B cell (primary cell): ENCODE data around the gene DIS3L2. TPM values are rescaled to one million over a fixed set of nuclear protein-coding genes. Genes with fewer than 3 reads are reported as not detected.

Experiments
- ATAC-seq: fragments of 200-7000 bp; cut with Tn5 transposase; one replicate; pipeline ENCODE4 v1.10.0; 2021; ENCODE audit warnings: low read depth, mild to moderate bottlenecking, moderate number of reproducible peaks, moderate library complexity
- CTCF ChIA-PET: fragments of 350-600 bp; sonication (Branson Sonifier 250); formaldehyde crosslinking; loops from one replicate; lab custom pipeline; 2021; ENCODE audit warnings: antibody characterized with exemption, inconsistent platforms; lab: Charles Lee
- POLR2A ChIA-PET: fragments of 350-600 bp; sonication (Branson Sonifier 250); formaldehyde crosslinking; loops from one replicate; lab custom pipeline; 2021; ENCODE audit warnings: antibody characterized with exemption; lab: Charles Lee
- DNase-seq: peaks from one replicate; pipeline ENCODE4 v3.0.0; 2013
- H2AFZ ChIP-seq: 2 replicates; pipeline ENCODE4 v1.6.1; 2012; ENCODE audit warnings: mild to moderate bottlenecking, low read depth, low read length; ENCODE audit not compliant: insufficient read depth, poor library complexity, severe bottlenecking
- H3K27ac ChIP-seq, 2 donors: 1 replicate in 1 of 2; 2 replicates in 1 of 2; pipeline ENCODE4 v1.5.1; 2012 to 2013; ENCODE audit warnings: low read length in 2 of 2, mild to moderate bottlenecking in 2 of 2, moderate library complexity in 1 of 2
- H3K27me3 ChIP-seq, 4 experiments: fragments of 200-600 bp in 1 of 4; sonication (generic) in 1 of 4; replicated peaks in 1 of 4; 1 replicate in 2 of 4; 2 replicates in 2 of 4; pipeline versions ENCODE4 v1.6.1 to v1.7.0; 2013 to 2016; ENCODE audit warnings: low read length in 3 of 4, mild to moderate bottlenecking in 2 of 4, mixed read lengths in 1 of 4, moderate library complexity in 1 of 4; ENCODE audit not compliant: insufficient read depth in 4 of 4, control insufficient read depth in 3 of 4; ENCODE audit errors: control extremely low read depth in 1 of 4
- H3K36me3 ChIP-seq, 2 experiments: replicated peaks in 1 of 2; 1 replicate in 1 of 2; 2 replicates in 1 of 2; pipeline versions ENCODE4 v1.6.1 to v1.7.1; 2013; ENCODE audit warnings: low read length in 1 of 2; ENCODE audit not compliant: insufficient read depth in 2 of 2, control insufficient read depth in 1 of 2; ENCODE audit errors: control extremely low read depth in 1 of 2, extremely low read depth in 1 of 2
- H3K4me1 ChIP-seq, 2 donors: fragments of 200-600 bp in 1 of 2; sonication (generic) in 1 of 2; 1 replicate in 1 of 2; 2 replicates in 1 of 2; pipeline versions ENCODE4 v1.5.1 to v1.6.1; 2013 to 2017; ENCODE audit warnings: low read length in 2 of 2; ENCODE audit not compliant: control insufficient read depth in 2 of 2, insufficient read depth in 2 of 2
- H3K4me2 ChIP-seq: replicated peaks from 2 replicates; pipeline ENCODE3; 2012; ENCODE audit warnings: mild to moderate bottlenecking, low read depth, low read length; ENCODE audit not compliant: poor library complexity, severe bottlenecking
- H3K4me3 ChIP-seq, 5 experiments: fragments of 200-600 bp in 1 of 5; sonication (generic) in 1 of 5; 1 replicate in 3 of 5; 2 replicates in 2 of 5; pipeline versions ENCODE4 v1.5.1 to v1.7.0; 2011 to 2016; ENCODE audit warnings: low read length in 4 of 5, mild to moderate bottlenecking in 4 of 5, low read depth in 2 of 5, control low read depth in 1 of 5, moderate library complexity in 1 of 5; ENCODE audit not compliant: insufficient read depth in 1 of 5; ENCODE audit errors: control extremely low read depth in 1 of 5, extremely low read depth in 1 of 5
- H3K79me2 ChIP-seq: fragments of 200-600 bp; sonication (generic); one replicate; pipeline ENCODE4 v1.6.0; 2016; ENCODE audit warnings: low read length; ENCODE audit not compliant: control insufficient read depth, insufficient read depth
- H3K9ac ChIP-seq: fragments of 200-600 bp; sonication (generic); 2 replicates; pipeline ENCODE4 v1.6.1; 2017; ENCODE audit warnings: mild to moderate bottlenecking, low read length, moderate library complexity
- H3K9me3 ChIP-seq, 3 donors: one replicate each; pipeline versions ENCODE4 v1.6.1 to v1.7.1; 2013; ENCODE audit warnings: low read length in 2 of 3; ENCODE audit not compliant: control insufficient read depth in 2 of 3, insufficient read depth in 1 of 3; ENCODE audit errors: control extremely low read depth in 1 of 3
- H4K20me1 ChIP-seq: 2 replicates; pipeline ENCODE4 v1.6.0; 2012; ENCODE audit warnings: mild to moderate bottlenecking, low read length; ENCODE audit not compliant: insufficient read depth, control insufficient read depth, poor library complexity, severe bottlenecking
- H3K27ac Mint-ChIP-seq: one replicate; pipeline ENCODE4 v1.8.0; 2021; ENCODE audit warnings: mixed read lengths
- H3K27me3 Mint-ChIP-seq: one replicate; pipeline ENCODE4 v1.8.0; 2021; ENCODE audit warnings: mixed read lengths
- H3K4me1 Mint-ChIP-seq: one replicate; pipeline ENCODE4 v1.8.0; 2021; ENCODE audit warnings: mixed read lengths
- H3K4me3 Mint-ChIP-seq: one replicate; pipeline ENCODE4 v1.8.0; 2021; ENCODE audit warnings: mixed read lengths
- H3K9me3 Mint-ChIP-seq: one replicate; pipeline ENCODE4 v1.8.0; 2022; ENCODE audit warnings: mixed read lengths; ENCODE audit not compliant: insufficient read depth
- EZH2 ChIP-seq: IDR thresholded peaks from 2 replicates; pipeline ENCODE4 v1.6.1; 2012; ENCODE audit warnings: borderline replicate concordance, low read depth, mild to moderate bottlenecking, moderate library complexity, low read length; ENCODE audit not compliant: insufficient read depth, poor library complexity, severe bottlenecking
- WGBS: methylation state at CpG from one replicate; pipeline ENCODE4 v1.1.5; 2013; ENCODE audit warnings: missing lambda C conversion rate; ENCODE audit not compliant: insufficient coverage; 5-methylcytosine and 5-hydroxymethylcytosine counted together
- intact Hi-C: fragments of 100-400 bp; cut with micrococcal nuclease; formaldehyde crosslinking; loops from one replicate; pipeline ENCODE4 v1.10.0; 2022
- polyA plus RNA-seq: library from polyadenylated mRNA; depleted of rRNA; stranded (reverse); fragments of >200 nt; gene quantifications from 2 replicates; pipeline ENCODE4 v1.2.3, GENCODE V29; 2012
- total RNA-seq, 2 donors: library from RNA; stranded (reverse); fragments of 120-200 nt in 1 of 2; gene quantifications; 1 replicate in 1 of 2; 2 replicates in 1 of 2; pipeline versions ENCODE4 v1.2.3 to v1.2.4, GENCODE V29; 2013 to 2022
- TF ChIP-seq, protein P1 (sequence below): fragments of 200-600 bp; IDR thresholded peaks from one replicate; pipeline ENCODE4 v1.8.0; 2022; ENCODE audit warnings: antibody characterized with exemption, mild to moderate bottlenecking

Gene DIS3L2
- total and polyA plus RNA-seq, 2 donors (not counting 1 experiment from before 2014, with no cell fraction given): 34.5 to 70.1 TPM

DNA sequence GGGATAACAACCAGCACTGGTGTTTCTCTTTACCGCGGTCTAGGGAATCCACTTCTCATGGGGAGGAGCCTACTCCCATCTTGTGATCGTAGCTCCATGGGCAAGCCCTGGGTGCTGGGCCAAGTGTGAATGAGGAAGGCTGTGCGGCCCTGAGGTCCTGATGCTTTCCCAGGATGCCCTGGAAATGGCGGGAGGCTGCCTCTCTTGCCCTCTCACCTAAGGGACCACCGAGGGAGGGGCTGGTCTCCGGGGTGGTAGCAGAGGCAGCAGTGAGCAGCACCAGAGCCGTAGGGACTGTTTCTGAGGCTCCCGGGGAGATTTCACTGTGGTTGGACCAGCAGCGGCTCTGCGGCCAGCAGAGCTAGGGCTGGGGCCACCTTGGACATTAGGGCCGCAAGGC, 19.8 kb upstream of the DIS3L2 start:
- whole genome bisulfite sequencing: 97% methylated on average over 12 of the region's 12 CpGs
- Mint-ChIP-seq H3K4me1 (no peaks in the 10 kb centered on the region), H3K4me3 (no peak overlapping the region), H3K27ac (no peak overlapping the region), H3K9me3 (no peaks in the 10 kb centered on the region), H3K27me3 (peaks cover 20% of the 10 kb centered on the region)
- intact Hi-C loops: no loop called here
- Histone ChIP-seq H3K9me3 (no peaks in the 10 kb centered on the region), H3K27me3 (peaks cover 0 to 3% (median 0%) of the 10 kb centered on the region in 4 experiments), H3K9ac (no peak overlapping the region), H3K4me3 (no peak overlapping the region), H3K4me2 (no peak overlapping the region), H3K27ac (no peak overlapping the region), H4K20me1 (no peaks in the 10 kb centered on the region), H2AFZ (no peak overlapping the region), H3K36me3 (no peaks in the 10 kb centered on the region), H3K4me1 (no peaks in the 10 kb centered on the region), H3K79me2 (no peaks in the 10 kb centered on the region)
- POLR2A ChIA-PET: no interaction called here
- ATAC-seq: no peak
- no peak for DNase-seq
- TF ChIP-seq, protein P1, sequence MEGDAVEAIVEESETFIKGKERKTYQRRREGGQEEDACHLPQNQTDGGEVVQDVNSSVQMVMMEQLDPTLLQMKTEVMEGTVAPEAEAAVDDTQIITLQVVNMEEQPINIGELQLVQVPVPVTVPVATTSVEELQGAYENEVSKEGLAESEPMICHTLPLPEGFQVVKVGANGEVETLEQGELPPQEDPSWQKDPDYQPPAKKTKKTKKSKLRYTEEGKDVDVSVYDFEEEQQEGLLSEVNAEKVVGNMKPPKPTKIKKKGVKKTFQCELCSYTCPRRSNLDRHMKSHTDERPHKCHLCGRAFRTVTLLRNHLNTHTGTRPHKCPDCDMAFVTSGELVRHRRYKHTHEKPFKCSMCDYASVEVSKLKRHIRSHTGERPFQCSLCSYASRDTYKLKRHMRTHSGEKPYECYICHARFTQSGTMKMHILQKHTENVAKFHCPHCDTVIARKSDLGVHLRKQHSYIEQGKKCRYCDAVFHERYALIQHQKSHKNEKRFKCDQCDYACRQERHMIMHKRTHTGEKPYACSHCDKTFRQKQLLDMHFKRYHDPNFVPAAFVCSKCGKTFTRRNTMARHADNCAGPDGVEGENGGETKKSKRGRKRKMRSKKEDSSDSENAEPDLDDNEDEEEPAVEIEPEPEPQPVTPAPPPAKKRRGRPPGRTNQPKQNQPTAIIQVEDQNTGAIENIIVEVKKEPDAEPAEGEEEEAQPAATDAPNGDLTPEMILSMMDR: no peak
- TF ChIP-seq EZH2: no peak
- CTCF ChIA-PET: no interaction called here

- intact Hi-C loops: no loop called here
Measured at GRCh38 chr2:231942180-231942579, 19.3 kb upstream of the DIS3L2 start.

More at GRCh38 chr2:231942180-231942579, 19.3 kb upstream of the DIS3L2 start:
- no peak overlapping the region for H3K4me3 ChIP-seq
- H3K27ac ChIP-seq: no peak overlapping the region
- ChIA-PET CTCF (no interaction called here), POLR2A (no interaction called here)
- DNase-seq (no peak), ATAC-seq (no peak)
- peaks cover 0 to 3% (median 0%) of the 10 kb centered on the region in 4 experiments for H3K27me3 ChIP-seq
- H2AFZ ChIP-seq: no peak overlapping the region
- no peak overlapping the region for H3K9ac ChIP-seq
- Mint-ChIP-seq H3K4me1 (no peaks in the 10 kb centered on the region), H3K27me3 (peaks cover 20% of the 10 kb centered on the region), H3K9me3 (no peaks in the 10 kb centered on the region), H3K27ac (no peak overlapping the region), H3K4me3 (no peak overlapping the region)
- no peaks in the 10 kb centered on the region for H3K4me1 ChIP-seq
- 100% methylated on average over 2 of the region's 6 CpGs for WGBS
- H3K79me2 ChIP-seq: no peaks in the 10 kb centered on the region
- H3K4me2 ChIP-seq: no peak overlapping the region
- no peaks in the 10 kb centered on the region for H3K36me3 ChIP-seq
- TF ChIP-seq EZH2: no peak
- TF ChIP-seq, protein P1: no peak
- no peaks in the 10 kb centered on the region for H3K9me3 ChIP-seq
- H4K20me1 ChIP-seq: no peaks in the 10 kb centered on the region
